ENCODE results near the gene TAS2R30.

- TF ChIP-seq CTCF (conservative IDR thresholded peaks at IDR 0.05; ENCODE audit: low read depth, low read length) (no peak), EZH2 (IDR thresholded peaks at IDR 0.05; ENCODE audit: borderline replicate concordance, low read depth, low read length, poor library complexity, severe bottlenecking) (no peak)
Measured at GRCh38 chr12:11144297-11144696, 9.9 kb upstream of the TAS2R30 start.
